HepG2 (cell line): ENCODE data around the gene MDP1. TPM values are rescaled to one million over a fixed set of nuclear protein-coding genes. Genes with fewer than 3 reads are reported as not detected.

Source experiments
- BCL6 ChIP-seq: IDR thresholded peaks from 2 replicates; pipeline ENCODE4 v1.6.1; 2016; ENCODE audit warnings: missing genetic modification reagents, missing compliant biosample characterization
- NFE2L1 ChIP-seq: sonication (generic); formaldehyde crosslinking; IDR thresholded peaks from 2 replicates; pipeline ENCODE4 v1.4.0; 2020; ENCODE audit warnings: missing genetic modification reagents, mild to moderate bottlenecking, borderline replicate concordance
- REL ChIP-seq: sonication (generic); formaldehyde crosslinking; conservative IDR thresholded peaks from 2 replicates; pipeline ENCODE4 v1.8.0; 2022; ENCODE audit warnings: mild to moderate bottlenecking, missing genetic modification reagents, moderate library complexity
- SRF ChIP-seq: IDR thresholded peaks from 2 replicates; pipeline ENCODE4 v1.6.1; 2011; ENCODE audit warnings: mild to moderate bottlenecking, low read depth, low read length, moderate library complexity
- ZNF446 ChIP-seq: sonication (generic); formaldehyde crosslinking; IDR thresholded peaks from 2 replicates; pipeline ENCODE4 v1.5.0; 2020; ENCODE audit warnings: mild to moderate bottlenecking, missing genetic modification reagents
- ZNF563 ChIP-seq: sonication (generic); formaldehyde crosslinking; IDR thresholded peaks from 2 replicates; pipeline ENCODE4 v1.8.0; 2022; ENCODE audit warnings: mild to moderate bottlenecking, moderate library complexity, missing genetic modification reagents
- ZNF646 ChIP-seq: sonication (generic); formaldehyde crosslinking; IDR thresholded peaks from 2 replicates; pipeline ENCODE4 v1.9.0; 2021; ENCODE audit warnings: mild to moderate bottlenecking, missing genetic modification reagents
- ZNF713 ChIP-seq: sonication (generic); formaldehyde crosslinking; IDR thresholded peaks from 2 replicates; pipeline ENCODE4 v1.4.0; 2020; ENCODE audit warnings: mild to moderate bottlenecking, missing genetic modification reagents
- ZNF746 ChIP-seq: sonication (generic); formaldehyde crosslinking; IDR thresholded peaks from 2 replicates; pipeline ENCODE4 v1.8.0; 2022; ENCODE audit warnings: mild to moderate bottlenecking, missing genetic modification reagents
- polyA plus RNA-seq, 8 experiments: library from polyadenylated mRNA; depleted of rRNA in 3 of 8; stranded (reverse) in 7 of 8; unstranded in 1 of 8; fragments of >200 nt; fragmentation: Illumina TruSeq in 4 of 8; extraction: Trizol in 4 of 8; gene quantifications; 2 replicates each; pipeline versions ENCODE4 v1.2.1 to v1.2.3, GENCODE V29; 2011 to 2016; ENCODE audit warnings: low read depth in 4 of 8, missing spikeins in 1 of 8, mixed read lengths in 1 of 8; ENCODE audit not compliant: insufficient read depth in 1 of 8
- total RNA-seq, 5 experiments: library from RNA; depleted of rRNA; stranded (reverse); fragments of >200 nt; fragmentation: Illumina TruSeq; extraction: Trizol; gene quantifications; 2 replicates each; pipeline ENCODE4 v1.2.3, GENCODE V29; 2016; ENCODE audit warnings: low read depth in 1 of 5
- TF ChIP-seq, protein P1 (sequence below), 2 experiments: fragments of 450-650 bp in 1 of 2; sonication (generic) in 1 of 2; formaldehyde crosslinking in 1 of 2; IDR thresholded peaks; 2 replicates each; pipeline versions ENCODE4 v1.6.1 to v1.8.0; 2016 to 2022; ENCODE audit warnings: antibody characterized with exemption in 1 of 2, mild to moderate bottlenecking in 1 of 2, missing genetic modification reagents in 1 of 2
- TF ChIP-seq, protein P2 (sequence below): sonication (generic); formaldehyde crosslinking; IDR thresholded peaks from 2 replicates; pipeline ENCODE4 v1.4.0; 2020; ENCODE audit warnings: missing genetic modification reagents

Gene MDP1
- total and polyA plus RNA-seq, 2 of the 13 experiments (the other 11 are each of a cell fraction or from before 2014, with no cell fraction given), result 44.1 to 48.7 TPM

- TF ChIP-seq, protein P1, sequence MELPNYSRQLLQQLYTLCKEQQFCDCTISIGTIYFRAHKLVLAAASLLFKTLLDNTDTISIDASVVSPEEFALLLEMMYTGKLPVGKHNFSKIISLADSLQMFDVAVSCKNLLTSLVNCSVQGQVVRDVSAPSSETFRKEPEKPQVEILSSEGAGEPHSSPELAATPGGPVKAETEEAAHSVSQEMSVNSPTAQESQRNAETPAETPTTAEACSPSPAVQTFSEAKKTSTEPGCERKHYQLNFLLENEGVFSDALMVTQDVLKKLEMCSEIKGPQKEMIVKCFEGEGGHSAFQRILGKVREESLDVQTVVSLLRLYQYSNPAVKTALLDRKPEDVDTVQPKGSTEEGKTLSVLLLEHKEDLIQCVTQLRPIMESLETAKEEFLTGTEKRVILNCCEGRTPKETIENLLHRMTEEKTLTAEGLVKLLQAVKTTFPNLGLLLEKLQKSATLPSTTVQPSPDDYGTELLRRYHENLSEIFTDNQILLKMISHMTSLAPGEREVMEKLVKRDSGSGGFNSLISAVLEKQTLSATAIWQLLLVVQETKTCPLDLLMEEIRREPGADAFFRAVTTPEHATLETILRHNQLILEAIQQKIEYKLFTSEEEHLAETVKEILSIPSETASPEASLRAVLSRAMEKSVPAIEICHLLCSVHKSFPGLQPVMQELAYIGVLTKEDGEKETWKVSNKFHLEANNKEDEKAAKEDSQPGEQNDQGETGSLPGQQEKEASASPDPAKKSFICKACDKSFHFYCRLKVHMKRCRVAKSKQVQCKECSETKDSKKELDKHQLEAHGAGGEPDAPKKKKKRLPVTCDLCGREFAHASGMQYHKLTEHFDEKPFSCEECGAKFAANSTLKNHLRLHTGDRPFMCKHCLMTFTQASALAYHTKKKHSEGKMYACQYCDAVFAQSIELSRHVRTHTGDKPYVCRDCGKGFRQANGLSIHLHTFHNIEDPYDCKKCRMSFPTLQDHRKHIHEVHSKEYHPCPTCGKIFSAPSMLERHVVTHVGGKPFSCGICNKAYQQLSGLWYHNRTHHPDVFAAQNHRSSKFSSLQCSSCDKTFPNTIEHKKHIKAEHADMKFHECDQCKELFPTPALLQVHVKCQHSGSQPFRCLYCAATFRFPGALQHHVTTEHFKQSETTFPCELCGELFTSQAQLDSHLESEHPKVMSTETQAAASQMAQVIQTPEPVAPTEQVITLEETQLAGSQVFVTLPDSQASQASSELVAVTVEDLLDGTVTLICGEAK (IDR thresholded peaks at IDR 0.05), result no peak
- TF ChIP-seq, protein P1 (CRISPR knock-in tag; IDR thresholded peaks at IDR 0.05), result no peak; the same call in 1 of the 2 replicates
- peak; percentile 66 for TF ChIP-seq BCL6
- TF ChIP-seq SRF, result no peak
- TF ChIP-seq ZNF713 (CRISPR knock-in tag), result no peak
- peak; percentile 49; the same call in 1 of the 2 replicates for TF ChIP-seq ZNF563
- TF ChIP-seq ZNF746 (CRISPR knock-in tag), result no peak
- no peak for TF ChIP-seq ZNF646
- 0 out of 2 replicates have a peak, but pooled peaks have one; percentile 49 for TF ChIP-seq NFE2L1 (CRISPR knock-in tag)
- TF ChIP-seq, protein P2, sequence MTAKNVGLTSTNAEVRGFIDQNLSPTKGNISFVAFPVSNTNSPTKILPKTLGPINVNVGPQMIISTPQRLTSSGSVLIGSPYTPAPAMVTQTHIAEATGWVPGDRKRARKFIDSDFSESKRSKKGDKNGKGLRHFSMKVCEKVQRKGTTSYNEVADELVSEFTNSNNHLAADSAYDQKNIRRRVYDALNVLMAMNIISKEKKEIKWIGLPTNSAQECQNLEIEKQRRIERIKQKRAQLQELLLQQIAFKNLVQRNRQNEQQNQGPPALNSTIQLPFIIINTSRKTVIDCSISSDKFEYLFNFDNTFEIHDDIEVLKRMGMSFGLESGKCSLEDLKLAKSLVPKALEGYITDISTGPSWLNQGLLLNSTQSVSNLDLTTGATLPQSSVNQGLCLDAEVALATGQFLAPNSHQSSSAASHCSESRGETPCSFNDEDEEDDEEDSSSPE (CRISPR knock-in tag), result no peak
- peak; percentile 61 for TF ChIP-seq ZNF446 (CRISPR knock-in tag)
- TF ChIP-seq REL, result no peak
Measured at GRCh38 chr14:24255931-24256711, 40.3 kb upstream of the MDP1 start (continued).
